Measurements from ENCODE around the gene PARD3.

- TF ChIP-seq EZH2 (IDR thresholded peaks at IDR 0.05; ENCODE audit: insufficient read depth, poor library complexity, severe bottlenecking) (no peak), EZH2phosphoT487 (IDR thresholded peaks at IDR 0.05; ENCODE audit: insufficient read depth, low read depth) (no peak)
Observed at GRCh38 chr10:34423673-34424625, 391.1 kb downstream of the PARD3 start.
